Effector CD4-positive, alpha-beta T cell (primary cell): ENCODE measurements around the gene STOX2. TPM values are rescaled to one million over a fixed set of nuclear protein-coding genes. Genes with fewer than 3 reads are reported as not detected.

ENCODE experiments used
- DNase-seq: peaks from one replicate; pipeline ENCODE4 v3.0.0-alpha.2; 2020
- total RNA-seq: gene quantifications from one replicate; lab custom pipeline; 2026; lab: John Stamatoyannopoulos, UW

Gene STOX2
- total RNA-seq: not detected

GRCh38 chr4:183905081-183905592, at the start of gene STOX2:
Gene STOX2, plus strand, starts transcription at chr4:183905307. Its CDS starts 1,484 bp downstream, at chr4:183906791.
- DNase-seq: no peak

- no peak for DNase-seq
Measured at GRCh38 chr4:183855323-183856190, 49.5 kb upstream of the STOX2 start.

- DNase-seq: no peak
Measured at GRCh38 chr4:183857040-183857439, 48.1 kb upstream of the STOX2 start.

- no peak for DNase-seq
Measured at GRCh38 chr4:183858011-183858615, 47.0 kb upstream of the STOX2 start.

GRCh38 chr4:183860119-183860518, 45.0 kb upstream of the STOX2 start:
- DNase-seq: no peak

GRCh38 chr4:183860731-183861130, 44.4 kb upstream of the STOX2 start:
- no peak for DNase-seq

- no peak for DNase-seq
Measured at GRCh38 chr4:183861426-183861825, 43.7 kb upstream of the STOX2 start.

GRCh38 chr4:183863155-183863825, 41.8 kb upstream of the STOX2 start:
- DNase-seq: no peak

GRCh38 chr4:183867247-183867646, 37.9 kb upstream of the STOX2 start:
- DNase-seq: no peak

- DNase-seq: no peak
Measured at GRCh38 chr4:183870997-183871396, 34.1 kb upstream of the STOX2 start.

- DNase-seq: no peak
Measured at GRCh38 chr4:183871581-183871980, 33.5 kb upstream of the STOX2 start.

GRCh38 chr4:183872531-183872930, 32.6 kb upstream of the STOX2 start:
- DNase-seq: no peak

GRCh38 chr4:183873409-183874185, 31.5 kb upstream of the STOX2 start:
- DNase-seq: no peak

GRCh38 chr4:183875251-183875825, 29.8 kb upstream of the STOX2 start:
- DNase-seq: no peak

GRCh38 chr4:183876268-183876934, 28.7 kb upstream of the STOX2 start:
- DNase-seq: no peak

GRCh38 chr4:183878251-183878970, 26.7 kb upstream of the STOX2 start:
- DNase-seq: no peak

- DNase-seq: no peak
Measured at GRCh38 chr4:183885205-183885720, 19.8 kb upstream of the STOX2 start.

- no peak for DNase-seq
Measured at GRCh38 chr4:183887351-183887750, 17.8 kb upstream of the STOX2 start.

GRCh38 chr4:183888564-183888963, 16.5 kb upstream of the STOX2 start:
- DNase-seq: no peak

GRCh38 chr4:183889190-183889589, 15.9 kb upstream of the STOX2 start:
- DNase-seq: no peak

GRCh38 chr4:183897193-183897592, 7.9 kb upstream of the STOX2 start:
- no peak for DNase-seq
